ENCODE measurements around the gene NRIP1.

GRCh38 chr21:15061279-15061678 lies 3.5 kb downstream of the NRIP1 start:
- TF ChIP-seq CTCF (IDR thresholded peaks at IDR 0.05) = no peak
- TF ChIP-seq POLR2A (IDR thresholded peaks at IDR 0.05) = no peak

Data from lower leg skin (tissue), 3 donors.